Measurements from ENCODE around the gene LMAN2.
"Not testable (repeated sequence)": the region's sequence is repeated elsewhere in the genome, so short reads cannot be mapped to it uniquely, and the experiment has no call there.

Gene LMAN2

DNA sequence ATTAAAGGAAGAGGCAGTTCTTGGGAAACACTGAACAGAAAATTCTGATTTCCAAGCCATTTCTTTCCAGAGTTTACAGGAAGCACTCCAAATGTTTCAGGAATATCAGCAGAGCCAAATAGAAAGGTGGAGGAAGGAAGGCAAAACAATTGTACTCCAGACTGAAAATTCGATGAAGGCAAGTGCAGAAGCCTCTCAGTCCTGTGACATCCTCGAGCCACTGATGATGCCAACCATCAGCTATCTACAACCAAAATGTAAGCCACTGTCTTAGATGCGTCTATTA is 2.2 kb downstream of the LMAN2 start:
- no peak overlapping the region for H3K4me3 ChIP-seq (ENCODE audit: low read length in 2 of 2)
- H3K4me1 ChIP-seq (ENCODE audit: control insufficient read depth in 2 of 2, insufficient read depth in 2 of 2, low read length in 2 of 2), result peaks cover 13 to 21% of the 10 kb centered on the region in 2 donors
- no peak overlapping the region for H3K9ac ChIP-seq (ENCODE audit: low read depth in 1 of 2, low read length in 2 of 2)
- H3K36me3 ChIP-seq (ENCODE audit: control insufficient read depth in 2 of 2, insufficient read depth in 2 of 2, low read length in 2 of 2), result peaks cover 11 to 23% of the 10 kb centered on the region in 2 donors
- no peak overlapping the region for H3K27ac ChIP-seq (ENCODE audit: low read depth in 2 of 2, low read length in 2 of 2)
- peaks cover 0 to 2% of the 10 kb centered on the region in 2 donors for H3K27me3 ChIP-seq (ENCODE audit: control insufficient read depth in 2 of 2, insufficient read depth in 2 of 2, low read length in 2 of 2)
- H3K9me3 ChIP-seq (ENCODE audit: control insufficient read depth in 2 of 2, low read length in 2 of 2), result no peaks in the 10 kb centered on the region

DNA sequence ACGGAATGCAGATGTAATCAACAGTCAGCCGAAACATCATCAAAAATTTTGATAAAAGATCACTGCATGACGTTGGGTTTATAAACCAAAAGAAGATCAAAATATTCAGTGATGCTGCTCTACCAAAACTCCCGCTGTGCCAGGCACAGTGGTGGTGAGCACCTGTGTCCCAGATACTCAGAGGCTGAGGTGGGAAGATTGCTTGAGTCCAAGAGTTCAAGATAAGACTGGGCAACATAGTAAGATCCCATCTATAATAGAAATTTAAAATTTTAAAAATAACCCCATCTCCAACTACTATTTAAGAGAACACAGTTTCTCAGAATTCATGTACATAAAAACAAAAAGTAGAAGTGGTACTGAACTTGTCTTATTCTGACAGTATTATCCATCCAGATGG is 3.8 kb downstream of the LMAN2 start:
- Histone ChIP-seq H3K4me1 (ENCODE audit: control insufficient read depth in 2 of 2, insufficient read depth in 2 of 2, low read length in 2 of 2) (peaks cover 13 to 21% of the 10 kb centered on the region in 2 donors), H3K9ac (ENCODE audit: low read depth in 1 of 2, low read length in 2 of 2) (no peak overlapping the region), H3K9me3 (ENCODE audit: control insufficient read depth in 2 of 2, low read length in 2 of 2) (no peaks in the 10 kb centered on the region), H3K36me3 (ENCODE audit: control insufficient read depth in 2 of 2, insufficient read depth in 2 of 2, low read length in 2 of 2) (peaks cover 15 to 29% of the 10 kb centered on the region in 2 donors), H3K27ac (ENCODE audit: low read depth in 2 of 2, low read length in 2 of 2) (no peak overlapping the region), H3K27me3 (ENCODE audit: control insufficient read depth in 2 of 2, insufficient read depth in 2 of 2, low read length in 2 of 2) (peaks cover 0 to 2% of the 10 kb centered on the region in 2 donors), H3K4me3 (ENCODE audit: low read length in 2 of 2) (no peak overlapping the region)

DNA sequence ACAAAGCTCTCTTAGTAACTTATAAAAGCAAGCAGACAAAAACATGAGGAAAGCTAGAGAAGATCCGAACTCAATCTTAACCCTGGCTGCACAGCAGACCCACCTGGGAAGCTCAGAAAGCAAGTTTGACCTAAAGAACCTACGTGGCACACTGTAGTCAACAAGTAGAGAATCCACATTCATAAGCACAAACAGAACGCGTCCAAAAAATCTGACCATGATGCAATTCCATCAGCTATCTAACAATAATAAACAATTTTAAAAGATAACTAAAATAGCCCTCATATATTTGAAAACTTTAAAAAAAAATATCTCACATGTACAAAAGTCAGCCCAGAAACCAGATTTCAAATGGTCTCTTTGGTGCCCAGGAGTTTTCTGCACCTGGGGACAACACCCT is 4.6 kb downstream of the LMAN2 start:
- Histone ChIP-seq H3K27me3 (ENCODE audit: control insufficient read depth in 2 of 2, insufficient read depth in 2 of 2, low read length in 2 of 2) (no peaks in the 10 kb centered on the region), H3K36me3 (ENCODE audit: control insufficient read depth in 2 of 2, insufficient read depth in 2 of 2, low read length in 2 of 2) (peaks cover 15 to 35% of the 10 kb centered on the region in 2 donors), H3K9ac (ENCODE audit: low read depth in 1 of 2, low read length in 2 of 2) (no peak overlapping the region), H3K27ac (ENCODE audit: low read depth in 2 of 2, low read length in 2 of 2) (no peak overlapping the region), H3K9me3 (ENCODE audit: control insufficient read depth in 2 of 2, low read length in 2 of 2) (no peaks in the 10 kb centered on the region), H3K4me3 (ENCODE audit: low read length in 2 of 2) (no peak overlapping the region), H3K4me1 (ENCODE audit: control insufficient read depth in 2 of 2, insufficient read depth in 2 of 2, low read length in 2 of 2) (peaks cover 13 to 19% of the 10 kb centered on the region in 2 donors)

DNA sequence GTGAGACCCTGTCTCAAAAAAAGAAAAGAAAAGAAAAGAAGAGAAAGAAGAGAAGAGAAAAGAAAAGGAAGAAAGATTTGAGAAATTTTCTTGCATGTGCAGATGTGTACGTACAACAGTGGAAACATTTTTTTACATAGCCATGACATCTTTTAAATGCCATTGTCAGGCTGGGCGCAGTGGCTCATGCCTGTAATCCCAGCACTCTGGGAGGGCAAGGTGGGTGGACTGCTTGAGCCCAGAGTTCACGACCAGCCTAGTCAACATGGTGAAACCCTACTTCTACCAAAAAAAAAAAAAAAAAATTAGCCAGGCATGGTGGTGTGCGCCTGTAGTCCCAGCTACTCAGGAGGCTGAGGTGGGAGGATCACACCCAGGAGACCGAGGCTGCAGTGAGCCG is 6.6 kb downstream of the LMAN2 start:
- Histone ChIP-seq H3K36me3 (ENCODE audit: control insufficient read depth in 2 of 2, insufficient read depth in 2 of 2, low read length in 2 of 2) (peaks cover 20 to 39% of the 10 kb centered on the region in 2 donors), H3K27me3 (ENCODE audit: control insufficient read depth in 2 of 2, insufficient read depth in 2 of 2, low read length in 2 of 2) (no peaks in the 10 kb centered on the region), H3K4me1 (ENCODE audit: control insufficient read depth in 2 of 2, insufficient read depth in 2 of 2, low read length in 2 of 2) (peaks cover 0 to 7% of the 10 kb centered on the region in 2 donors)

DNA sequence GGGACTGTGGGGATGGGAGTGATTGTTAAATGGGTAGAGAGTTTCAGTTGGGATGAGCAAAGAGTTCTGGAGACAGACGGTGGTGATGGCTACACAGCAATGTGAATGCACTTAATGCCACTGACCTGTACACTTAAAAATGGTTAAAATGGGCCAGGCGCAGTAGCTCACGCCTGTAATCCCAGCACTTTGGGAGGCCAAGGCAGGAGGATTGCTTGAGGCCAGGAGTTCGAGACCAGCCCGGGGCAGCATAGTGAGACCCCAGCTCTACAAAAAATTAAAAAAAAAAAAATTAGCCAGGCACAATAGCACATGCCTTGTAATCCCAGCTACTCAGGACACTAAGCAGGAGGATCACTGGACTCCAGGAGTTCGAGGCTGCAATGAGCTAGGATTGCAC is 7.7 kb downstream of the LMAN2 start:
- peaks cover 19 to 38% of the 10 kb centered on the region in 2 donors for H3K36me3 ChIP-seq (ENCODE audit: control insufficient read depth in 2 of 2, insufficient read depth in 2 of 2, low read length in 2 of 2)
- H3K27ac ChIP-seq (ENCODE audit: low read depth in 2 of 2, low read length in 2 of 2), result no peak overlapping the region
- no peak overlapping the region for H3K9ac ChIP-seq (ENCODE audit: low read depth in 1 of 2, low read length in 2 of 2)
- H3K9me3 ChIP-seq (ENCODE audit: control insufficient read depth in 2 of 2, low read length in 2 of 2), result no peaks in the 10 kb centered on the region
- no peak overlapping the region for H3K4me3 ChIP-seq (ENCODE audit: low read length in 2 of 2)
- no peaks in the 10 kb centered on the region for H3K4me1 ChIP-seq (ENCODE audit: control insufficient read depth in 2 of 2, insufficient read depth in 2 of 2, low read length in 2 of 2)
- H3K27me3 ChIP-seq (ENCODE audit: control insufficient read depth in 2 of 2, insufficient read depth in 2 of 2, low read length in 2 of 2), result no peaks in the 10 kb centered on the region

More for the DNA sequence above, 6.6 kb downstream of the LMAN2 start:
- no peak overlapping the region for H3K27ac ChIP-seq (ENCODE audit: low read depth in 2 of 2, low read length in 2 of 2)
- H3K9me3 ChIP-seq (ENCODE audit: control insufficient read depth in 2 of 2, low read length in 2 of 2), result no peaks in the 10 kb centered on the region
- H3K9ac ChIP-seq (ENCODE audit: low read depth in 1 of 2, low read length in 2 of 2), result no peak overlapping the region
- H3K4me3 ChIP-seq (ENCODE audit: low read length in 2 of 2), result no peak overlapping the region

DNA sequence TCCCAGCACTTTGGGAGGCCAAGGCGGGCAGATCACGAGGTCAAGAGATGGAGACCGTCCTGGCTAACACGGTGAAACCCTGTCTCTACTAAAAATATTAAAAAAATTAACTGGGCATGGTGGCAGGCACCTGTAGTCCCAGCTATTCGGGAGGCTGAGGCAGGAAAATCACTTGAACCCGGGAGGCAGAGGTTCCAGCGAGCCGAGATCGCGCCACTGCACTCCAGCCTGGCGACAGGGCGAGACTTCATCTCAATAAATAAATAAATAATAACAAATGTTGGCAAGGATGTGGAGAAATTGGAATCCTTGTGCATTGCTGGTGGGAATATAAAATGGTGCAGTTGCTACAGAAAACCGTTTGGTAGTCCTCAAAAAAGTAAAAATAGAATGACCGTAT is 8.5 kb downstream of the LMAN2 start:
- not testable (repeated sequence) for H3K9me3 ChIP-seq (ENCODE audit: control insufficient read depth in 2 of 2, low read length in 2 of 2); H3K9ac ChIP-seq (ENCODE audit: low read depth in 1 of 2, low read length in 2 of 2); H3K27ac ChIP-seq (ENCODE audit: low read depth in 2 of 2, low read length in 2 of 2); H3K4me3 ChIP-seq (ENCODE audit: low read length in 2 of 2); H3K4me1 ChIP-seq (ENCODE audit: control insufficient read depth in 2 of 2, insufficient read depth in 2 of 2, low read length in 2 of 2); H3K27me3 ChIP-seq (ENCODE audit: control insufficient read depth in 2 of 2, insufficient read depth in 2 of 2, low read length in 2 of 2)
- H3K36me3 ChIP-seq (ENCODE audit: control insufficient read depth in 2 of 2, insufficient read depth in 2 of 2, low read length in 2 of 2), result peaks cover 25 to 46% of the 10 kb centered on the region in 2 donors

DNA sequence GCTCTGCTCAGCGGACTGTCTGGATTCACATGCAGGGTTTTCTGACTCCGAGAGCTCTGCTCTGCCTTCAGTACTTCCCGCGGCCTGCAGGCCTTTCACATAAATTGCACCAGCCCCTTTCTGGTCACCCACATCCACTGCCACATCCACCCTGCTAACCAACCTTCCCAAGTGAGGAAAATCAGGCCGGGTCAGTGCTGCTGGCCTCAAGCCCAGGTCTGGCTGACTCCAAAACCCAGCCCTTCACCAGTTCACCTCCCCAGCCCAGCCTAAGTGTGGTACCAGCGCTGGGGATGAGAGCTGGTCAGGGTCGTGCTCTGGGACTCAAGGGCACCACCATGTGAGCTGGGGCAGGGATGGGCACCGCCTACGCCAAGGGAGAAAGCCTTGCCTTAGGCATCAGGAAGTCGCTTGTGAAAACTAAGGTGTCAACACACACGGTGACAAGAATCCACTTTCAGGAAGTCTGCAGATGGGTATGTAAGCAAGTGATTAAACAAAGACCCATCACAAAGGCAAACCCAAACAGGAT is 12.3 kb downstream of the LMAN2 start:
- H3K36me3 ChIP-seq (ENCODE audit: control insufficient read depth in 2 of 2, insufficient read depth in 2 of 2, low read length in 2 of 2), result peaks cover 56 to 72% of the 10 kb centered on the region in 2 donors
- no peaks in the 10 kb centered on the region for H3K27me3 ChIP-seq (ENCODE audit: control insufficient read depth in 2 of 2, insufficient read depth in 2 of 2, low read length in 2 of 2)
- no peak overlapping the region for H3K27ac ChIP-seq (ENCODE audit: low read depth in 2 of 2, low read length in 2 of 2)
- H3K4me1 ChIP-seq (ENCODE audit: control insufficient read depth in 2 of 2, insufficient read depth in 2 of 2, low read length in 2 of 2), result no peaks in the 10 kb centered on the region
- H3K9ac ChIP-seq (ENCODE audit: low read depth in 1 of 2, low read length in 2 of 2), result no peak overlapping the region
- H3K9me3 ChIP-seq (ENCODE audit: control insufficient read depth in 2 of 2, low read length in 2 of 2), result no peaks in the 10 kb centered on the region
- no peak overlapping the region for H3K4me3 ChIP-seq (ENCODE audit: low read length in 2 of 2)

DNA sequence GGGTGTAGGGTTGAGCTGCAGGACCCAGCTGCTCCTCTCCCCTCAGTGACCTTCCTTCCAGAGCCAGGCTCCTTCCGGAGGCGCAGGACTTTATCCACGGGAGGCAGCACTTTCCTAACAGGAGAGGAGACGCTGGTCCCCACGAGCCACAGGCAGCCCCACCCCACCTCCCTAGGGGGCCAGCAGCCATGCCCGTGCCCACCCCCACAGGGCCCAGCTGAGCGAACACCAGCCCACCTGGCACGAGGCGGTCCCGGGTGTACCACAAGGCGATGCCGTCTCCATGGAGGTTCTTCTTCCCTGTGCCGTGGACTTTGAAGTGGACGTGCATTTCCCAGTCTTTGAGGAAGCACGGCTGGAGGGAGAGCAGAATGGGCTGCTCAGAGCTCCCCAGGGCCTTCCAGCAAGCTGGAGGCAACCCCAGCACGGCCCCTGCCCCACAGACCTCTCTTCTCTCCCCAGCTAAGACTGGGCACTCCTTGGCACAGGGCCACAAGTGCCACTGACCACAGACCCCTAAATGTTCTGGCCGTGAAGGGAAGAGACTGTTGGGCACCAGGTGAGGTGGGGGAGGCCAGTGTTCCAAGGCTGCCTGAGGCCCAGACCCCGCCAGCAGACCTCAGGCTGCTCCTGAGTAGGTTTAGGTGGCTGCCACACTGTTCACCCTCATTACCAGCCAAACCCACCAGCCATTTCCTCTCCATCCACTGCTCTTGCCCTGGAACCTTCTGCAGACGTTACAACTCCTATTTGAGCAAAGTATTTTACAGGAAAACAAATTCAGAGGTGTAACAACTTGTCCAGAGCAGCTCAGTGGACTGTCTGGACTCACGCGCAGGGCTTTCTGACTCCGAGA is 13.0 kb downstream of the LMAN2 start:
- no peak overlapping the region for H3K27ac ChIP-seq (ENCODE audit: low read depth in 2 of 2, low read length in 2 of 2)
- H3K36me3 ChIP-seq (ENCODE audit: control insufficient read depth in 2 of 2, insufficient read depth in 2 of 2, low read length in 2 of 2), result peaks cover 60 to 77% of the 10 kb centered on the region in 2 donors
- H3K4me3 ChIP-seq (ENCODE audit: low read length in 2 of 2), result no peak overlapping the region
- H3K9me3 ChIP-seq (ENCODE audit: control insufficient read depth in 2 of 2, low read length in 2 of 2), result no peaks in the 10 kb centered on the region
- no peaks in the 10 kb centered on the region for H3K27me3 ChIP-seq (ENCODE audit: control insufficient read depth in 2 of 2, insufficient read depth in 2 of 2, low read length in 2 of 2)
- no peaks in the 10 kb centered on the region for H3K4me1 ChIP-seq (ENCODE audit: control insufficient read depth in 2 of 2, insufficient read depth in 2 of 2, low read length in 2 of 2)
- H3K9ac ChIP-seq (ENCODE audit: low read depth in 1 of 2, low read length in 2 of 2), result no peak overlapping the region

DNA sequence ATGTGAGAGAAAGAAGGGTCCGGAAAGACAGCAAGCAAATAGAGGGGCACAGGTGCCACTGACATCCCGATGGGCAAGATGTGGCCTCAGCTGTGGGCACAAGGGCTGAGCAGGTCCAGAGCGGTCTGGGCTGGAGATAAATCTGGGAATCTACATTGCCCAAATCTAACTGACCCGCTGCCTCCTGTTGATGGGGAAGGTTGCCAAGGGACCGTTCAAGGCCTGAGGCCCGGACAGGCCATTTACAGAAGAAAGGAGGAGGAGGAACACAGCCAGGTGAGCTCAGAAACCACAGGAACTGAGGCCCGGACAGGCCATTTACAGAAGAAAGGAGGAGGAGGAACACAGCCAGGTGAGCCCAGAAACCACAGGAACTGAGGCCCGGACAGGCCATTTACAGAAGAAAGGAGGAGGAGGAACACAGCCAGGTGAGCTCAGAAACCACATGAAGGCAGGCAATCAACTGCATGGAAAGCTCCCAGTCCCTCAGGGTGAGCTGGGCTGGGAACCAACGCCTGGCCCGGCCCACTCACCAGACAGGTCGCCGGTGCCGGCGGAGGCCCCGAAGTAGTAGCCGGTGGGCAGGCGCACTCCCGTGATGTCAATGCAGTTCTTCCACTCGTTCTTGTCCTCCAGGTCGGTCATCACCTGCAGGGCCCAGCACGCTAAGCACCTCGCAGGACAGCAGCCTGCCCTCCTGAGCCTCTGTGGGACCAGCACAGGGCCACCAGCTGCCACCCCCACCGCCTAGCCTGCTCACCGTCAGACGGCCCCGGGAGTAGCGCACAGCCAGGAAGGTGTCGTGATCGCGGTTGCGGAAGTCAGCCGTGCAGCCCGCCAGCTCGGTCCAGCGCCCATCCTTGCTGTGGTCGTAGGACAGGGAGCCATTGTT is 14.6 kb downstream of the LMAN2 start:
- no peak overlapping the region for H3K9ac ChIP-seq (ENCODE audit: low read depth in 1 of 2, low read length in 2 of 2)
- no peaks in the 10 kb centered on the region for H3K4me1 ChIP-seq (ENCODE audit: control insufficient read depth in 2 of 2, insufficient read depth in 2 of 2, low read length in 2 of 2)
- H3K27me3 ChIP-seq (ENCODE audit: control insufficient read depth in 2 of 2, insufficient read depth in 2 of 2, low read length in 2 of 2), result no peaks in the 10 kb centered on the region
- no peaks in the 10 kb centered on the region for H3K9me3 ChIP-seq (ENCODE audit: control insufficient read depth in 2 of 2, low read length in 2 of 2)
- no peak overlapping the region for H3K4me3 ChIP-seq (ENCODE audit: low read length in 2 of 2)
- no peak overlapping the region for H3K27ac ChIP-seq (ENCODE audit: low read depth in 2 of 2, low read length in 2 of 2)
- H3K36me3 ChIP-seq (ENCODE audit: control insufficient read depth in 2 of 2, insufficient read depth in 2 of 2, low read length in 2 of 2), result peaks cover 68 to 81% of the 10 kb centered on the region in 2 donors

DNA sequence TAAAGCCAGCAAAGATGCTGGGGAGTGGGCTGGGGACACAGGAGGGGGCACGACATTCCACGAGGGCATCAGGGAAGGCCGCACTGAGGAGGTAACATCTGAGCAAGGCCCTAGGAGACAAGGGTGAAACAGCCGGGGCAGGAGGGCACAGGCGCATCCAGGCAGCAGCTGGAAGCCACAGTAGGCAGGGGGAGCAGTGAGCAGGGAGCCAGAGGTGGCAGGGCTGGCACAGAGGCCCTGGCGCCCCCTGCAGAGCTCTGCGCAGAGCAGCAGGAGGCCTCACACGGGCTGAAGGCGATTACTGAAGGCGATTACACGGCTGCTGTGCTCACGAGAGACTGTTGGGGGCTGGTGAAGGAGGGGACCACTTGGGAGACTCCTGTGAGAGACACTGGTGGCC is 15.4 kb downstream of the LMAN2 start:
- Histone ChIP-seq H3K27ac (ENCODE audit: low read depth in 2 of 2, low read length in 2 of 2) (no peak overlapping the region), H3K9ac (ENCODE audit: low read depth in 1 of 2, low read length in 2 of 2) (no peak overlapping the region), H3K4me3 (ENCODE audit: low read length in 2 of 2) (no peak overlapping the region), H3K4me1 (ENCODE audit: control insufficient read depth in 2 of 2, insufficient read depth in 2 of 2, low read length in 2 of 2) (no peaks in the 10 kb centered on the region), H3K27me3 (ENCODE audit: control insufficient read depth in 2 of 2, insufficient read depth in 2 of 2, low read length in 2 of 2) (no peaks in the 10 kb centered on the region), H3K36me3 (ENCODE audit: control insufficient read depth in 2 of 2, insufficient read depth in 2 of 2, low read length in 2 of 2) (peaks cover 70 to 82% of the 10 kb centered on the region in 2 donors), H3K9me3 (ENCODE audit: control insufficient read depth in 2 of 2, low read length in 2 of 2) (no peaks in the 10 kb centered on the region)
